GM12878 (cell line): ENCODE measurements around the gene EML1. TPM values are rescaled to one million over a fixed set of nuclear protein-coding genes. Genes with fewer than 3 reads are reported as not detected.

ENCODE experiments used
- ATAC-seq: fragments of 200-7000 bp; cut with Tn5 transposase; 3 replicates; pipeline ENCODE4 v1.9.1; 2020; ENCODE audit warnings: mild to moderate bottlenecking, moderate library complexity
- BruUV-seq: library from RNA; stranded (reverse); fragments of 400-500 nt; replicated peaks from 2 replicates; lab custom pipeline; 2021; lab: Mats Ljungman, UMichigan
- CTCF ChIA-PET: fragments of 300-600 bp; sonication (Branson Sonifier 250); formaldehyde crosslinking; extraction: SDS; loops from one replicate; lab custom pipeline; 2021; ENCODE audit warnings: inconsistent platforms; lab: Yijun Ruan, JAX
- POLR2A ChIA-PET: fragments of 350-600 bp; formaldehyde crosslinking; extraction: SDS; loops from one replicate; lab custom pipeline; 2021; ENCODE audit warnings: inconsistent platforms; lab: Charles Lee
- RAD21 ChIA-PET: fragments of 300-600 bp; sonication (Branson Sonifier 250); formaldehyde crosslinking; loops from one replicate; lab custom pipeline; 2023; ENCODE audit warnings: antibody characterized with exemption; ENCODE audit not compliant: unreplicated experiment; lab: Charles Lee
- SMC1A ChIA-PET: fragments of 300-600 bp; sonication (Branson Sonifier 250); formaldehyde crosslinking; loops from one replicate; lab custom pipeline; 2023; ENCODE audit not compliant: unreplicated experiment, uncharacterized antibody; lab: Charles Lee
- DNase-seq: peaks from one replicate; pipeline ENCODE4 v3.0.0-alpha.2; 2011; ENCODE audit warnings: low read depth, low spot score
- FAIRE-seq: peaks from 3 replicates; lab custom pipeline; 2011; peaks lifted over from hg19 to GRCh38; lab: Jason Lieb, UNC
- H2AFZ ChIP-seq: 2 replicates; pipeline ENCODE4 v1.6.0; 2011; ENCODE audit warnings: low read depth, low read length, control low read depth; ENCODE audit not compliant: control insufficient read depth
- H3K27ac ChIP-seq: 2 replicates; pipeline ENCODE4 v1.5.1; 2011; ENCODE audit warnings: control low read depth; ENCODE audit not compliant: control insufficient read depth, insufficient read depth
- H3K27me3 ChIP-seq, 2 experiments: replicated peaks in 1 of 2; 2 replicates each; pipeline versions ENCODE4 v1.6.0 to v1.6.1; 2011; ENCODE audit warnings: low read length in 1 of 2; ENCODE audit not compliant: control insufficient read depth in 2 of 2, insufficient read depth in 2 of 2
- H3K36me3 ChIP-seq, 2 experiments: 2 replicates each; pipeline ENCODE4 v1.5.1; 2011; ENCODE audit warnings: low read length in 1 of 2; ENCODE audit not compliant: control insufficient read depth in 2 of 2, insufficient read depth in 2 of 2
- H3K4me1 ChIP-seq: 2 replicates; pipeline ENCODE4 v1.6.1; 2011; ENCODE audit warnings: mild to moderate bottlenecking, low read length, moderate library complexity, mixed read lengths; ENCODE audit not compliant: control insufficient read depth, insufficient read depth
- H3K4me2 ChIP-seq: 2 replicates; pipeline ENCODE4 v1.6.0; 2011; ENCODE audit warnings: control low read depth; ENCODE audit not compliant: control insufficient read depth, insufficient read depth
- H3K4me3 ChIP-seq: fragments of 200-600 bp; sonication (generic); 2 replicates; pipeline ENCODE4 v1.5.1; 2016
- H3K79me2 ChIP-seq: 2 replicates; pipeline ENCODE4 v1.6.0; 2011; ENCODE audit warnings: low read length; ENCODE audit not compliant: control insufficient read depth, insufficient read depth
- H3K9ac ChIP-seq: 2 replicates; pipeline ENCODE4 v1.8.0; 2011; ENCODE audit warnings: low read length, control low read depth, mixed read lengths; ENCODE audit not compliant: control insufficient read depth, insufficient read depth
- H3K9me3 ChIP-seq: replicated peaks from 3 replicates; pipeline ENCODE4 v1.5.1; 2011; ENCODE audit warnings: mild to moderate bottlenecking, low read length; ENCODE audit not compliant: control insufficient read depth, insufficient read depth
- H4K20me1 ChIP-seq: 2 replicates; pipeline ENCODE4 v1.6.0; 2011; ENCODE audit not compliant: control insufficient read depth, insufficient read depth
- BACH1 ChIP-seq: fragments of 450-650 bp; IDR thresholded peaks from 2 replicates; pipeline ENCODE4 v1.6.1; 2017; ENCODE audit warnings: mild to moderate bottlenecking, borderline replicate concordance
- CEBPB ChIP-seq, 2 experiments: fragments of 150-350 bp in 1 of 2; IDR thresholded peaks; 2 replicates each; pipeline ENCODE4 v1.6.1; 2012 to 2014; ENCODE audit warnings: low read depth in 2 of 2, low read length in 2 of 2, borderline replicate concordance in 1 of 2, inconsistent platforms in 1 of 2
- NR2F1 ChIP-seq: fragments of 450-650 bp; conservative IDR thresholded peaks from 2 replicates; pipeline ENCODE4 v1.6.1; 2017; ENCODE audit warnings: mild to moderate bottlenecking
- SIN3A ChIP-seq: IDR thresholded peaks from 2 replicates; pipeline ENCODE4 v1.6.1; 2012; ENCODE audit warnings: low read depth, low read length, improper control_type of control experiment
- ZBTB40 ChIP-seq: fragments of 450-650 bp; IDR thresholded peaks from 2 replicates; pipeline ENCODE4 v1.6.1; 2016; ENCODE audit warnings: mild to moderate bottlenecking, moderate library complexity, borderline replicate concordance
- ZNF207 ChIP-seq: fragments of 450-650 bp; IDR thresholded peaks from 2 replicates; pipeline ENCODE4 v1.6.1; 2014; ENCODE audit warnings: antibody characterized with exemption, mild to moderate bottlenecking, borderline replicate concordance
- WGBS: methylation state at CpG from one replicate; pipeline ENCODE4 v1.1.6; 2016; ENCODE audit warnings: low lambda C conversion rate; ENCODE audit not compliant: insufficient replicate concordance, insufficient coverage; ENCODE audit errors: missing lambda C conversion rate; 5-methylcytosine and 5-hydroxymethylcytosine counted together
- in situ Hi-C: fragments of 300-500 bp; cut with MboI; formaldehyde crosslinking; loops from 9 replicates; pipeline ENCODE4 v1.14.3; 2018; ENCODE audit warnings: mixed read lengths
- intact Hi-C: fragments of 100-400 bp; cut with micrococcal nuclease; formaldehyde crosslinking; loops from one replicate; pipeline ENCODE4 v1.14.2; 2022; ENCODE audit not compliant: unreplicated experiment
- polyA plus RNA-seq, 11 experiments: library from polyadenylated mRNA; depleted of rRNA in 4 of 11; unstranded in 6 of 11; stranded (reverse) in 5 of 11; fragments of >200 nt; fragmentation: Nextera tagmentation in 4 of 11; fragmentation: Illumina TruSeq in 1 of 11; extraction: Ambion mirVana in 4 of 11; extraction: Trizol in 1 of 11; gene quantifications; 1 replicate in 1 of 11; 2 replicates in 10 of 11; pipeline versions ENCODE4 v1.2.1 to v1.2.3, GENCODE V29; 2011 to 2016; ENCODE audit warnings: inconsistent platforms in 2 of 11, missing spikeins in 2 of 11, low read depth in 1 of 11
- total RNA-seq, 4 experiments: library from RNA; depleted of rRNA in 3 of 4; stranded (reverse); fragments of >200 nt in 3 of 4; fragmentation: Illumina TruSeq in 1 of 4; extraction: Trizol in 1 of 4; gene quantifications; 2 replicates each; pipeline versions ENCODE4 v1.2.1 to v1.2.3, GENCODE V29; 2013 to 2021
- TF ChIP-seq, protein P1 (sequence below): fragments of 450-650 bp; IDR thresholded peaks from 2 replicates; pipeline ENCODE4 v1.6.1; 2016; ENCODE audit warnings: mild to moderate bottlenecking
- TF ChIP-seq, protein P2 (sequence below): fragments of 450-650 bp; IDR thresholded peaks from 2 replicates; pipeline ENCODE4 v1.6.1; 2017; ENCODE audit warnings: borderline replicate concordance
- TF ChIP-seq, protein P3 (sequence below): fragments of 450-650 bp; formaldehyde crosslinking; IDR thresholded peaks from 2 replicates; pipeline ENCODE4 v1.4.0; 2020; ENCODE audit warnings: mild to moderate bottlenecking, moderate library complexity

Gene EML1
- total and polyA plus RNA-seq, 10 of the 15 experiments (the other 5 are each of a cell fraction or from before 2014, with no cell fraction given) = 0.05 to 3.4 (median 0.11) TPM; not detected in 3

GRCh38 chr14:99791476-99792209 lies 1.6 kb upstream of the EML1 start (continued):
- TF ChIP-seq, protein P1, sequence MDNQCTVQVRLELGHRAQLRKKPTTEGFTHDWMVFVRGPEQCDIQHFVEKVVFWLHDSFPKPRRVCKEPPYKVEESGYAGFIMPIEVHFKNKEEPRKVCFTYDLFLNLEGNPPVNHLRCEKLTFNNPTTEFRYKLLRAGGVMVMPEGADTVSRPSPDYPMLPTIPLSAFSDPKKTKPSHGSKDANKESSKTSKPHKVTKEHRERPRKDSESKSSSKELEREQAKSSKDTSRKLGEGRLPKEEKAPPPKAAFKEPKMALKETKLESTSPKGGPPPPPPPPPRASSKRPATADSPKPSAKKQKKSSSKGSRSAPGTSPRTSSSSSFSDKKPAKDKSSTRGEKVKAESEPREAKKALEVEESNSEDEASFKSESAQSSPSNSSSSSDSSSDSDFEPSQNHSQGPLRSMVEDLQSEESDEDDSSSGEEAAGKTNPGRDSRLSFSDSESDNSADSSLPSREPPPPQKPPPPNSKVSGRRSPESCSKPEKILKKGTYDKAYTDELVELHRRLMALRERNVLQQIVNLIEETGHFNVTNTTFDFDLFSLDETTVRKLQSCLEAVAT = no peak
- no peak for TF ChIP-seq SIN3A
- no peak for TF ChIP-seq ZNF207
- TF ChIP-seq ZBTB40 = no peak
- no peak for TF ChIP-seq CEBPB (IDR thresholded peaks at IDR 0.05; ENCODE audit: borderline replicate concordance in 1 of 2, low read depth in 2 of 2, low read length in 2 of 2)

- Histone ChIP-seq H3K9ac (no peak overlapping the region), H3K79me2 (no peaks in the 10 kb centered on the region), H3K27me3 (peaks cover 0 to 23% of the 10 kb centered on the region in 2 experiments; a peak in 3 of 4 replicates), H4K20me1 (no peaks in the 10 kb centered on the region), H3K27ac (no peak overlapping the region), H3K4me2 (no peak overlapping the region), H3K36me3 (no peaks in the 10 kb centered on the region), H3K4me3 (no peak overlapping the region), H2AFZ (no peak overlapping the region), H3K9me3 (no peaks in the 10 kb centered on the region), H3K4me1 (no peaks in the 10 kb centered on the region; the same call in 1 of the 2 replicates)
- DNase-seq = no peak
- BruUV-seq = no TSS peak
- POLR2A ChIA-PET = no interaction called here
- FAIRE-seq = no peak
- intact Hi-C loops (loop anchor here (2.0 kb wide), 1 partner anchor 109 kb away; no protein-coding TSS in a partner anchor), in situ Hi-C loops (no loop called here)
- CTCF ChIA-PET = interaction anchor here (1.0 kb wide), 1 partner anchor 94 kb away, joined by 3 read pairs; no protein-coding TSS in a partner anchor
- SMC1A ChIA-PET = interaction anchor here (0.8 kb wide), 1 partner anchor 30 kb away, joined by 3 read pairs; no protein-coding TSS in a partner anchor
- RAD21 ChIA-PET = no interaction called here
- 69% methylated on average over 6 of the region's 6 CpGs for WGBS
- no peak for ATAC-seq
- TF ChIP-seq, protein P2, sequence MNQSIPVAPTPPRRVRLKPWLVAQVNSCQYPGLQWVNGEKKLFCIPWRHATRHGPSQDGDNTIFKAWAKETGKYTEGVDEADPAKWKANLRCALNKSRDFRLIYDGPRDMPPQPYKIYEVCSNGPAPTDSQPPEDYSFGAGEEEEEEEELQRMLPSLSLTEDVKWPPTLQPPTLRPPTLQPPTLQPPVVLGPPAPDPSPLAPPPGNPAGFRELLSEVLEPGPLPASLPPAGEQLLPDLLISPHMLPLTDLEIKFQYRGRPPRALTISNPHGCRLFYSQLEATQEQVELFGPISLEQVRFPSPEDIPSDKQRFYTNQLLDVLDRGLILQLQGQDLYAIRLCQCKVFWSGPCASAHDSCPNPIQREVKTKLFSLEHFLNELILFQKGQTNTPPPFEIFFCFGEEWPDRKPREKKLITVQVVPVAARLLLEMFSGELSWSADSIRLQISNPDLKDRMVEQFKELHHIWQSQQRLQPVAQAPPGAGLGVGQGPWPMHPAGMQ = no peak
- TF ChIP-seq, protein P3, sequence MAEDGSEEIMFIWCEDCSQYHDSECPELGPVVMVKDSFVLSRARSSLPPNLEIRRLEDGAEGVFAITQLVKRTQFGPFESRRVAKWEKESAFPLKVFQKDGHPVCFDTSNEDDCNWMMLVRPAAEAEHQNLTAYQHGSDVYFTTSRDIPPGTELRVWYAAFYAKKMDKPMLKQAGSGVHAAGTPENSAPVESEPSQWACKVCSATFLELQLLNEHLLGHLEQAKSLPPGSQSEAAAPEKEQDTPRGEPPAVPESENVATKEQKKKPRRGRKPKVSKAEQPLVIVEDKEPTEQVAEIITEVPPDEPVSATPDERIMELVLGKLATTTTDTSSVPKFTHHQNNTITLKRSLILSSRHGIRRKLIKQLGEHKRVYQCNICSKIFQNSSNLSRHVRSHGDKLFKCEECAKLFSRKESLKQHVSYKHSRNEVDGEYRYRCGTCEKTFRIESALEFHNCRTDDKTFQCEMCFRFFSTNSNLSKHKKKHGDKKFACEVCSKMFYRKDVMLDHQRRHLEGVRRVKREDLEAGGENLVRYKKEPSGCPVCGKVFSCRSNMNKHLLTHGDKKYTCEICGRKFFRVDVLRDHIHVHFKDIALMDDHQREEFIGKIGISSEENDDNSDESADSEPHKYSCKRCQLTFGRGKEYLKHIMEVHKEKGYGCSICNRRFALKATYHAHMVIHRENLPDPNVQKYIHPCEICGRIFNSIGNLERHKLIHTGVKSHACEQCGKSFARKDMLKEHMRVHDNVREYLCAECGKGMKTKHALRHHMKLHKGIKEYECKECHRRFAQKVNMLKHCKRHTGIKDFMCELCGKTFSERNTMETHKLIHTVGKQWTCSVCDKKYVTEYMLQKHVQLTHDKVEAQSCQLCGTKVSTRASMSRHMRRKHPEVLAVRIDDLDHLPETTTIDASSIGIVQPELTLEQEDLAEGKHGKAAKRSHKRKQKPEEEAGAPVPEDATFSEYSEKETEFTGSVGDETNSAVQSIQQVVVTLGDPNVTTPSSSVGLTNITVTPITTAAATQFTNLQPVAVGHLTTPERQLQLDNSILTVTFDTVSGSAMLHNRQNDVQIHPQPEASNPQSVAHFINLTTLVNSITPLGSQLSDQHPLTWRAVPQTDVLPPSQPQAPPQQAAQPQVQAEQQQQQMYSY (CRISPR knock-in tag) = no peak
- no peak for TF ChIP-seq NR2F1
- no peak for TF ChIP-seq BACH1
Measured at GRCh38 chr14:99792210-99792535, 1.0 kb upstream of the EML1 start.
